Measurements from ENCODE around the gene CSNK2A1.
A peak's percentile ranks its signal among the peaks of the same experiment; 100 is the strongest.
"Not testable (repeated sequence)": the region's sequence is repeated elsewhere in the genome, so short reads cannot be mapped to it uniquely, and the experiment has no call there.

CSNK2A1 gene

GRCh38 chr20:483815-484644 is 59.6 kb downstream of the CSNK2A1 start:
- DNase-seq (ENCODE audit: low spot score): no peak

GRCh38 chr20:481167-481566 is 62.4 kb downstream of the CSNK2A1 start:
- no peak for DNase-seq (ENCODE audit: low spot score)

GRCh38 chr20:480044-480443 is 63.5 kb downstream of the CSNK2A1 start:
- no peak for DNase-seq (ENCODE audit: low spot score)

- DNase-seq (ENCODE audit: low spot score): no peak
These were observed 64.1 kb downstream of the CSNK2A1 start for GRCh38 chr20:479487-479886.

GRCh38 chr20:478949-479429 is 64.6 kb downstream of the CSNK2A1 start:
- DNase-seq (ENCODE audit: low spot score): peak; percentile 85

GRCh38 chr20:478010-478948 is 65.3 kb downstream of the CSNK2A1 start:
- no peak for DNase-seq (ENCODE audit: low spot score)

GRCh38 chr20:476561-477249 is 66.9 kb downstream of the CSNK2A1 start:
- not testable (repeated sequence) for DNase-seq (ENCODE audit: low spot score)

GRCh38 chr20:475463-476357 is 67.9 kb downstream of the CSNK2A1 start:
- no peak for DNase-seq (ENCODE audit: low spot score)

GRCh38 chr20:474581-474980 is 69.0 kb downstream of the CSNK2A1 start:
- DNase-seq (ENCODE audit: low spot score): no peak

GRCh38 chr20:472889-473292 is 70.7 kb downstream of the CSNK2A1 start:
- DNase-seq (ENCODE audit: low spot score): no peak

- no peak for DNase-seq (ENCODE audit: low spot score)
These were observed 71.3 kb downstream of the CSNK2A1 start for GRCh38 chr20:472137-472846.

- DNase-seq (ENCODE audit: low spot score): no peak
These were observed 73.7 kb downstream of the CSNK2A1 start for GRCh38 chr20:469746-470490.

- DNase-seq (ENCODE audit: low spot score): no peak
These were observed 75.8 kb downstream of the CSNK2A1 start for GRCh38 chr20:467755-468154.

GRCh38 chr20:462199-462991 is 81.2 kb downstream of the CSNK2A1 start, which contains the start of gene TBC1D20:
TSS of gene TBC1D20 (minus strand) at chr20:462533. CDS start at chr20:462405, 128 bp downstream.
- DNase-seq (ENCODE audit: low spot score): peak; percentile 93

- peak; percentile 52 for DNase-seq (ENCODE audit: low spot score)
These were observed 82.1 kb downstream of the CSNK2A1 start for GRCh38 chr20:461254-462198.

GRCh38 chr20:460707-461106 is 82.9 kb downstream of the CSNK2A1 start:
- peak; percentile 45 for DNase-seq (ENCODE audit: low spot score)

- peak; percentile 86 for DNase-seq (ENCODE audit: low spot score)
These were observed 83.4 kb downstream of the CSNK2A1 start for GRCh38 chr20:460180-460579.

GRCh38 chr20:458776-459175 is 84.8 kb downstream of the CSNK2A1 start:
- no peak for DNase-seq (ENCODE audit: low spot score)
